SK-MEL-5 (cell line): ENCODE measurements around the gene NEURL1. TPM values are rescaled to one million over a fixed set of nuclear protein-coding genes. Genes with fewer than 3 reads are reported as not detected.

ENCODE experiments used
- DNase-seq: peaks from one replicate; pipeline ENCODE4 v3.0.0-alpha.2; 2016; ENCODE audit warnings: low read depth, low spot score
- in situ Hi-C: cut with HindIII; loops from 2 replicates; pipeline ENCODE4 v1.10.0; 2016; ENCODE audit warnings: low sequenced_read_pairs, high pct_unique_total_duplicates, low pct_unique_long_range_greater_than_20kb
- total RNA-seq: library from RNA; depleted of rRNA; stranded (reverse); fragments of >200 nt; shearing (Covaris generic); gene quantifications from 2 replicates; pipeline ENCODE4 v1.2.3, GENCODE V29; 2014

The NEURL1 gene
- total RNA-seq, 1 experiment from 2014 or later = 0.58 TPM

DNA sequence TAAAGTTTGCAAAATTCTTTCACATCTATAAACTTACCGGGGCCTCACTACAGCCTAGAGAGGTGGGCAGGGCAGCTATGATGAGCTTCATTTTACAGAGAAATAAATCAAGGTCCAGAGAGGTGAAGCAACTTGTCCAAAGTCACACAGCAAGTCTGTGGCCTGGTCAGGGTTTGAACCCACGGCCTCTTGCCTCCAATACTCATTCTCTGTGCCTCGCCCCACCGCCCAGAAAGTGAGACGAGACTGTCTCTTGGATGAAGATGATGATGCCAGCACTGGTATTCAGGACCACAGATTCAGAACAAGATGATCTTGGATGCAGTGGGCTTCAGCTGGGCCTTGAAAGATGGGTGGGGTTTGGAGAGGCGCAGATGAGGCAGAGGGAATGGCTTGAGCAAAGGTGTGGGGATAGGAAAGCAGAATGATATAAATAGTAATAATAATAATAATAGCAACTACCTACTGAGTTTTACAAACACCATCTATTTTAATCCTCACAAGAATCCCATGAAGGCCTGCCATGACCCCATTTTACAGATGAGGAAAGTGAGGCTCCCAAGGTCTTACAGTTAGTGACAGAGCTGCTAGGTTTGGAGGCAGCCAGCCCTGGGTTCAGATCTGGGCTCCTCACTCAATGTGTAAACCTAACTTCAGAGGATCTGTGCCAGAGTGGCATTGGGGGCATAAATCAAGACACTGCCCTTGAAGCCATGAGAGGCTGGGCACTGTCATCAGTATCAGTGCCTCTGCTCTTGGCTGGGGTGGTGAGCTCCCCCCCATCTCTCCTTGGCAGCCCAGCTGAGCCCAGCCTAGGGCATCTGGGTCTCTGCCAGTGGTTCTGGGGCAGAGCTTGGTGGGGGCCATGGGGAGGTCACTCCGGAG, 70.0 kb downstream of the NEURL1 start:
- in situ Hi-C loops = no loop called here
- no peak for DNase-seq

DNA sequence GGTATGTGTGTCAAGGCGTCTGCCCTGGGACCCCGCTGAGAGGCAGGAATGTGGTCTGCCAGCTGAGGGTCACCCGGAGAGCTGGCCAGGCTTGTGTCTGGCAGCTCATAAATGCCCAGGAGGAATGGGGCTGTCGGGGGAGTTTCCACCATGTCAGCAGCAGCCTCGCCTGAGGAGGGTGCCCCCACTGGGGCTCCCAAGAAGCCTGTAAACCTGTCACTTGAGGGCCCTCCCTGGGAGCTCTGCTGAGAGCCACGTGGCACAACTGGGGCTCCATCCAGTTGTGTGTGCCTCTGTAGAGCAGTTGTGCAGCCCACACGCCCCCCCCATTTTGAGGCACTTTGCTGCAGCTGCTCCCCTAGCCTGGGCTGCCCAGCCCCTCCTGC, 70.6 kb downstream of the NEURL1 start:
- DNase-seq = no peak
- in situ Hi-C loops = no loop called here

DNA sequence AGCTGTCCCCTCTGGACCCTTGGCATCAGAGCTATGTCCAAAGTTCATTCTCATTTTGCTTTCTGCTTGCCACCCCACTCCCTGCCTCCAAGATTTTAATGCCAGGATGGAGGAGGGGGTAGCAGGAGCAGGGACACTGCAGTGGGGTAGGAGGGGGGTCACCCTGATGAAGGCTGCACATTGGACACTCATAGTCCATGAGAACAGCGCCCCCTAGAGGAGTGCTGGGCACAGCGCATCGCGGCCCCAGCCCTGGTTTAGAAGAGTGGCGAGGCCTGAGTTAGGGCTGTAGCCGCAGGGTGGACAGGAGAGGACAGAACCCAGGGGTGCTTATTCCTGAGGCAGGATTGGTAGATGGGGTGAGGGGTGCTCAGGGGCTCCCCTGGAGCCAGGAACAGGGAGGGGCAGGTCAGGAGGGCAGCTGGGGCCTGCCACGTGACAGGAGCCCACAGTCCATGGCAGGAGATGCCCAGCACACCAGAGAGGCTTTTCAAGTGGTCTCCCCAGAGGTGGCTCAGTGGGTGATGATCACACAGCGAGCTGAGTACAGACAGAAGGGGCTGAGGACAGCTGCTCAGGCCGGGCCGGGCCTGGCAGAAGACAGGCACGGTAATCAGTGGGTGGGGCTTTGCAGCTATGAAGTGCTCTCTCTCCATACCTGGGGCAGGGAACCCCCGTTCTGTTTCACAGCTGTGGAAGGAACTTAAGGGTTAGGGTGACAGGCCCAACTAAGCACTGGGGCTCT, 71.4 kb downstream of the NEURL1 start:
- in situ Hi-C loops = no loop called here
- DNase-seq = peak; percentile 50

DNA sequence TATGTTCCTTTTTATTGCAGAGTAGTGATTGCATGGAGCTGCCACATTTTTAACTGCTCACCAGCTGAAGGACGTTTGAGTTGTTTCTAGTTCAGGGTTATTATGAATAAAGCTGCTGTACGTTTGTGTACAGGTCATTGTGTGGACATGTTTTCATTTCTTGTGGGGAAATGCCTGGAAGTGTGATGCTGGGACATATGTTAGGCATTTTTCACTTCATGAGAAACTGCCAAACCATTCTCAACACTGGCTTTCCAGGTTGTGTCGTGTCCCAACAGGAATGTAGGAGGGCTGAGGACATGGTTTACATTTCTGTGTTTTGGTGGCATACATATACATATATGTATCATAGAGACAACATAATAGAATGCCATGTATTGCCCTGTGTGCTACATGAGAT, 73.0 kb downstream of the NEURL1 start:
- in situ Hi-C loops = no loop called here
- no peak for DNase-seq

DNA sequence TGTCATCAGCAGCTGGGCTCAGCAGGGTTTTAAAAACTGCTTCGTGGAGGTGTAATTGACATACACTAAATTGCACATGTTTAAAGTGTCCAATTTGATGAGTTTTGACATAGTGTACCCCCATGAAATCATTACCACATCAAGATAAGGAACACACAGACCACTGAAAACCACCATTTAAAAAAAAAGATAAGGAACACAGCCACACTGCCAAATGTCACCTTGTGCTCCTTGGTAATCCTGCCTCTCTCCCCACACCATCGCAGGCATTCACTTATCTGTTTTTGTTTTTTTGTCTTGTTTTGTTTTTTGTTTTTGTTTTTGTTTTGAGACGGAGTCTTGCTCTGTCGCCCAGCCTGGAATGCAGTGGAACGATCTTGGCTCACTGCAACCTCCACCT, 75.0 kb downstream of the NEURL1 start:
- no peak for DNase-seq
- in situ Hi-C loops = no loop called here

DNA sequence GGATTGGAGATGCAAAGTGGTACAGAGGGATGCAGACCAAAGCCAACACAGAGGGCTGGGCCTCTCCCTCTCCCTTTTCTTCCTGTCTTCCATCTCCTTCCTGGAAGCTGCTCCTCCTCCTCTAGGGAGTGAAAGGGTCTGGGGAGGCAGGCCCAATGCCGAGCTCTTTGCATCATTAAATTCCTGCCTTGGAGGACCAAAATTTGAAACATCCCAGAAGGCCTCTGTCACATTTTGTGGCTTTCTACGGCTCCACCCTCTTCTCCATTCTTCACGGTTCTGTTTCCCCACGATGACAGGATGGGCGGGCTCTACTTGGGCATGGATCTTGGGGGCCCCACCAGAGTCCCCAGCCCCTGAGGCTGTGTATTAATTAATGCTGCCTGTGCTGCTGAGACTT, 76.4 kb downstream of the NEURL1 start:
- in situ Hi-C loops = no loop called here

DNA sequence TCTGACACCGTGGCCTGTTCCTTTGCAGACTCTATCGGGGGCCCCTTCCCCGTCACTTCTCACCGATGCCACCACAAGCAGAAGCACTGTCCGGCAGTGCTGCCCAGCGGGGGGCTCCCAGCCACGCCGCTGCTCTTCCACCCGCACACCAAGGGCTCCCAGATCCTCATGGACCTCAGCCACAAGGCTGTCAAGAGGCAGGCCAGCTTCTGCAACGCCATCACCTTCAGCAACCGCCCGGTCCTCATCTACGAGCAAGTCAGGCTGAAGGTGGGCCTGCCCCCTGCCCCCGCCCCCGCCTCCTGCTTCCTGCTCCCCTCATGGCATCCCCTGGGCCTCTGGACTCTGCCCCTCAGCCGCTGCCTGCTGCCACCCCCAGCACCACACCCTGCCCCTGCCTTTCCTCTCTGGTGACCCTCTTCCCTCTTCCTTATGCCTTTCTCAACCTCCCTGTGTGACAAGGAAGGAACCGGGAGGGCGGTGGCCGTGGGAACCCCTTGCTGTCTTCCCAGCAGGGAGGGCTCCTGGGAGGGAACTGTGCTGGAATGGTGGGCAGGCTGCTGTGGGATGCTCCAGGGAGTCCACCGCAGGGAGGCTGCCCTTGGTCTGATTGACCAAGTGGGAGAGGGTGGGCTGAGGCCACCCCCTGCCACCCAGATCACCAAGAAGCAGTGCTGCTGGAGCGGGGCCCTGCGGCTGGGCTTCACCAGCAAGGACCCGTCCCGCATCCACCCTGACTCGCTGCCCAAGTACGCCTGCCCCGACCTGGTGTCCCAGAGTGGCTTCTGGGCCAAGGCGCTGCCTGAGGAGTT, 77.5 kb downstream of the NEURL1 start:
- in situ Hi-C loops = no loop called here
- no peak for DNase-seq

More for the DNA sequence above, 76.4 kb downstream of the NEURL1 start:
- no peak for DNase-seq

DNA sequence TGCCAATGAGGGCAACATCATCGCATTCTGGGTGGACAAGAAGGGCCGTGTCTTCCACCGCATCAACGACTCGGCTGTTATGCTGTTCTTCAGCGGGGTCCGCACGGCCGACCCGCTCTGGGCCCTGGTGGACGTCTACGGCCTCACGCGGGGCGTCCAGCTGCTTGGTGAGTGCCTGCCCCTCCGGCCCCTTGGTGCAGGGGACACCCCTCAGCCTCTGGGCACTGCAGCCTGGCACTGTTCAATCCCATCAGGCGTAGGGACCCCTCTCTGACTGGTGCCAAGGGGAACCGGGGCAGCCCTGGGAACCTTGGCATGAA, 78.1 kb downstream of the NEURL1 start:
- in situ Hi-C loops = no loop called here
- no peak for DNase-seq

DNA sequence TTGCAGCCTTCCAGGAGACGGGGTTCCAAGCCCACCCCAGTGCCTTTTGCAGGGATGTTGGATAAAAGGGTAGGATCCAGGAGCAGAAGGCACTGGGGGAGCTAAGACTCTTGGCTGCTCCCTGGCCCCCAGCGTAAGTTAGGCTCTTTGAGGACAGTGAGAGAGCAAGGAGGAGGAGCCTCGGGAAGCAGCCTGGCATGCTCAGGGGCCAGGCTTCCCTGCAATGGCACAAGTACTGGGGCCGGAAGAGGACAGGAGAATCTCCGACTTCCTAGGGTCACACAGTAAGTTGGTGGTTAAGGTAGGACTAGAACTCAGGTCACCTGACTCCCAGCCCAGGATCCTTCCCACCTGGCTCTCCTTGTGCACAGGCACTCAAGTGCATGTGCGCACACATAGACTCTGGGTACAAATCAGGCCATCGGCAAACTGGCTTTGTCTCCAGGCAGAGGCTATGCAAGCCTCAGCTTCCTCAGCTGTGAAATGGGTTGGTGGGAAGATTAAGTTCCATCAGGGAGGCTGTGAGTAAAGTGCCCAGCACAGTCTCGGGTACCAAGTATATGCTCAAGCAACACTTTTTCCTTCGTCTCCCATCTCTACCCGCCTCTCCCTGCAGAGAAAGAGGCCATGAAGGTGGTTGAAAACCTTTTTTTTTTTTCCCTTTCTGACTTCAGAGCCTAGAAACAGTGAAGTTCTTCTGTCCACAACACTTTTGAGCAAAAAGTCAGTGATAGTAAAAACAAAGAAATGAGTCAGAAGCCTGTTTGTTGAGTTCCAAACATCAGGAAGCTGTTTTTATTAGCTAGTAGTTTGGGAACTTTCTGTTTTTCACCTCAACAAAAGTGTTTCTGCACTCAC, 79.1 kb downstream of the NEURL1 start:
- DNase-seq = no peak
- in situ Hi-C loops = no loop called here

DNA sequence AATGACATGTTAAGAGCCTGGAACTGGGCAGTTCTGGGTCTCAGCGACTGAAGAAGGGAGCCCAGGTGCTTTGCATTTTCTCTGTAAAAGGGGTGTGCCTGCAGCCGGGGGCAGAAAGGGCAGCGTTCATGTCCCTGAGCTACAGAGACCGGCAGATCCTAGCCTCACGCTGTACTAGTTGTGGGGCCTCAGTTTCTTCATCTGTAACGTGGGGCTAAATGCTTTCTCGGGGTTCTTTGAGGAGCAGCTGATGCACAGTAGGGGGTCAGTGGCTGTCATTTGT, 79.6 kb downstream of the NEURL1 start:
- in situ Hi-C loops = no loop called here
- no peak for DNase-seq

DNA sequence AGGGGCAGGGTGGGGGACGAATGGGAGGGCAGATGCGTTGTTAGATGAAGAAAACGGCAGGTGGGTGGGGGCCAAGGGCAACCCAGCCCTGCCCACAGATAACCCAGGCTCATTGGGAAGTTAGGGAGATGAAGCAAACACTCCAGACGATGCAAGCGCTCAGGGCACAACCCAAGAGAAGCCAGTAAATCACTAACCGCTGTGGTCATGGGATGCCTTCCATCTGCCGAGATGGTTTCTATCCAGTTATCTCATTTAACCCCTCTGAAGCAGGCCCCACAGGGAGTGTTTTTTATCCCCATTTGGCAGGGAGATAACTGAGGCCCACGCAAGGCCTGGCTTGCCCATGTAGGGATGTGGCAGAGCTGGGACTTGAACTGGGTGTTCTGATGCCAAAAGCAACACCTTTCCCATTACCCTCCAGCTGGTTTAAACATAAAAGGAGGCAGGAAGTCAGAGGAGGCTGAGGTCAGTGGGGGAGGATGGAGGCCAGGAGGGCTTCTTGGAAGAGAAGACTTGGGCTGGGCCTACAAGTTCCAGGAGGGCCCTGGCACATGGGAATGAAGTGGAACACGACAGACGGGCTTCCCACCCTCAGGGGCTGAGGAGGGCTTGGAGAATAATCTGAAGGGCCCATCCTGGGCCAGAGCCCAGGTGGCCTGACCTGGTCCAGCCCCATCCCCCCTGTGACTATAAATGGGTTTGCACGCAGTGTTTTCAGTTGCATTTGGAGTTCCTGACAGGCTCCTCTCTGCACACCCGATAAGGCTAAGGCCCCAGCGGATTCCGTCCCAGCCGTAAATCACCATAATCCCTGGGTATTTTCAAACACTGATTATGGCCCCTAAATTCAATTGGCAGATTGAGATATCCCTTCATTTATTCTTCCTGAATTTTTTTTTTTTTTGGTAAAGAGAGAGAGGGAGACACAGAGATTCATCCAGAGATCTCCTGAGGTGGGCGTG, 80.9 kb downstream of the NEURL1 start:
- no peak for DNase-seq
- in situ Hi-C loops = no loop called here

DNA sequence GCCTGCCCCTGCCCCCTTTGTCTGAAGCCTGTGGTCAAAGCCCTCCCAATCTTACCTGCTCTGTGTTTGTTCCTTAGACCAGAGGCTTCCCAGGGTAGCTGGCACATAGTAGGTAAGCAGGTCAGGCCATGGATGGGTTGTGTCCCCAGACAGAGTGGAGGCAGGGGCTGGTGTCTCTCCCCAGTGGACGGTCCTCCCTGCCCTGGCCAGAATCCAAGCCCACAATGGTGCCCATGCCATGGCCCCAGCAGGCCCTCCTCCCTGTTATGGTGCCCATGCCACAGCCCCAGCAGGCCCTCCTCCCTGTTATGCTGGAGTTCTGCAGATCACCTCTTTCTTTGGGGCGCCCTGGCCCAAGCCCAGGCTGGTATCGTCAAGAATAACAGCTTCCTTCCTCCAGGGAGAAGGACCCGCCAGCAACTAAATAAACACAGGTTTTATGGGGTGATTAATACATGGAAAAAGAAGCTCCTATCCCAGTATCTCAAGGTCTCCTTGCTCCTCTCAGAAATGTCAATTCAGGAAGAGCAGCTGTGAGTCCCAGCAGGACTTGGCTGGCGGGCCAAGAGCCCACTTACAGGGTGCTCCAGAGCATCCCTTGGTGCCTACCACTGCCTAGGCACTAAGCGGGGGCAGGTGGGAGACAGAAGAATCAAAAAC, 82.0 kb downstream of the NEURL1 start:
- no peak for DNase-seq

DNA sequence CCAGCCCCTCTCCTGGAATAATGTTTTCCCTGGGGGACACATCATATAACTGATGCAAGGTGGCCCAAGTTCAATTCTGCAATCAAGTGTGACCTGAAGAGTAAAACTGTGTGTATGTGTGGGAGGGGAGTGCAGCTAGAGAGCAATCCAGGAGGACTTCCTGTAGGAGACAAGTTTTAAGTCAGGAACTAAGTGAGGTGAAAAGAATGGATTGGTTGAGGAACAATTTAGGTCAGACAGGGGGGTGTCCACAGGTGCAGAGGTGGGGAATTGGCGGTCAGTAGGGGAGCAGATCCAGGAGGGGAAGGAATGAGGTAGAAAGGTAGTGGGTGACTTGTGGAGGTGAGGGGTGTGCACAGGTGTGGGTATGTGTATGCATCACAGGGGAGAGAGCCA, 82.6 kb downstream of the NEURL1 start:
- in situ Hi-C loops = no loop called here
- DNase-seq = no peak

More for the DNA sequence above, 82.0 kb downstream of the NEURL1 start:
- in situ Hi-C loops = no loop called here

DNA sequence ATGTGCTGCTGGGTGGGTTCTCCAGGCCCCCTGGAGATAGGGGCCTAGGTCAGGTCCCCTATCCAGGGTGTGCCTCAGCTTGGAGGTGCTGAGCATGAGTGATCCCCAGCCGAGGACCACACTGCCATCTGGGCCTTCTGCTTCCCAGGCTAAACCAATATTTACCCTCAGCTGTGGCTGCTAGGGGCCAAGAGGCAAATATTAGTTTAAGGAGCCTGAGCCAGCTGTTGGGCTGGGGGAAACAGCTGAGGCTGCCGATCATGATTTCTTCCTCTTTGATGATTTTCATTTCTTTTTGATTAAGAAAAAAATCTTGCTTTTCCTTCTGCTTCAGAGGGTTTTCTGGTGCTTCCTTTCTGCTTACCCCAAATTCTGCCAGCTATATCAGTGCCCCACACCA, 83.4 kb downstream of the NEURL1 start:
- in situ Hi-C loops = no loop called here
- DNase-seq = no peak

DNA sequence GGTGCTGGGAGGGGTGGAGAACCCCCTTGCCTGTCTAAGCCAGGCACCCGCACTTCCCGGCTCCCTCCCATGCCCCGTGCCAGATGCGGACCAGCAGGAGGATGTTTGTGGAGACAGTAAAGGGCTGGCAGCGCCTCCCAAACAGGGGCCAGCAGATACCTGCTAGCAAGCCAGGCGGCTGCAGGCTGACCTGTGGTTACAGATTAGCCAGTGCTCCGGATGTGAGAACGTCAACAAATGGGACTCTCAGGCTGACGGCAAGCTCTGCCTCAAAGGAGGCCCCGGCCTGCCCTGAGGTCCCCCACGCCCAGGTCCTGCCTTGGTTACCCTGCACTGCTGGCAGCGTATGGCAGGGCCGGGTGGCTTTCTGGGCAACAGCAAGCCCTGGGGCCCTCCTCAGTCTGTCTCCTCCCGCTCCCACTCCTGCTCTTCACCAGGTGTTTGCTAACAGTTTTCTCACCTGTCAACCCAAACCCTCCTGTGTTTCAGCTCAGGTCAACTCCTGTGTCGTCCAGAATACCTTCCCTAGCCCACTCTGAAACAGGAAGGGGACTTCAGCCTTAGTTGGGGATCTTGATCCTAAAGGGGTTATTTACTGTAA, 85.4 kb downstream of the NEURL1 start:
- DNase-seq = no peak
- in situ Hi-C loops = no loop called here

DNA sequence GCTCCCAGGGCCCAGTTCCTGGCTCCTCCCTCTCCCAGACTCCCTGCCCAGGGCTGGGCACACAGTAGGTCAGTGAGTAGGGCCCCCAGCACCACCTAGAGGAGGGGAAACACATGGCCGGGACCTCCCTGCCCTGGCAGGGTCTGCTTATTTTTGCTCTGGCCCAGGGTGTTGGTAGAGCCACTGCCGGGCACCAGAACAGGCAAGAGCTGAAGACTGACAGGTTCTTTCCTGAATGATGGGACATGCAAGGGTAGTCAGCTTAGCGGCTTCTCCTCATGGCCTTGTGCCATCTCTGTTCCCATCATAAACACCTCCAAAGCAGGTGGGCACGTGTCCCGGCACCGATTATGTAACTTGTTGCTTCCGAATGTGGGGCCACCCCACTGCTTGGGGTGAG, 86.5 kb downstream of the NEURL1 start:
- in situ Hi-C loops = no loop called here
- DNase-seq = no peak
